T-helper 2 cell treated with Interferon-gamma antibody and Interleukin-4, amounts not matched to agents 5 μg/mL and 100 μg/mL, for 36 hours (primary cell): ENCODE results near the gene ARID5B.
"Not testable (repeated sequence)": the region's sequence is repeated elsewhere in the genome, so short reads cannot be mapped to it uniquely, and the experiment has no call there.

Source experiments
- DNase-seq: peaks from one replicate; pipeline ENCODE4 v3.0.0; 2021; ENCODE audit warnings: low spot score
- H3K27ac Mint-ChIP-seq: one replicate; pipeline ENCODE4 v1.8.0; 2021; ENCODE audit warnings: mild to moderate bottlenecking, mixed read lengths
- H3K27me3 Mint-ChIP-seq: one replicate; pipeline ENCODE4 v1.8.0; 2021; ENCODE audit warnings: low read depth, mixed read lengths
- H3K36me3 Mint-ChIP-seq: one replicate; pipeline ENCODE4 v1.8.0; 2021; ENCODE audit warnings: low read depth, mixed read lengths
- H3K4me1 Mint-ChIP-seq: one replicate; pipeline ENCODE4 v1.8.0; 2021; ENCODE audit warnings: low read depth, mixed read lengths
- H3K4me3 Mint-ChIP-seq: one replicate; pipeline ENCODE4 v1.8.0; 2022; ENCODE audit warnings: mild to moderate bottlenecking, moderate library complexity, mixed read lengths
- H3K9me3 Mint-ChIP-seq: one replicate; pipeline ENCODE4 v1.8.0; 2021; ENCODE audit warnings: mixed read lengths

ARID5B gene

GRCh38 chr10:61900829-61901792 is at the start of gene ARID5B:
ARID5B (plus strand) TSS chr10:61901699; CDS start chr10:61901710, 11 bp downstream.
- H3K4me1 Mint-ChIP-seq: peaks cover 49% of the 10 kb centered on the region
- H3K27me3 Mint-ChIP-seq: no peaks in the 10 kb centered on the region
- H3K4me3 Mint-ChIP-seq: peak within 1 kb of the TSS; percentile 94
- peak within 1 kb of the TSS; percentile 98 for H3K27ac Mint-ChIP-seq
- peak; percentile 49 for DNase-seq
- H3K36me3 Mint-ChIP-seq: peaks cover 12% of the 10 kb centered on the region
- no peaks in the 10 kb centered on the region for H3K9me3 Mint-ChIP-seq

- Mint-ChIP-seq H3K4me1 (peaks cover 2% of the 10 kb centered on the region), H3K27ac (no peak overlapping the region), H3K4me3 (no peak overlapping the region), H3K36me3 (no peaks in the 10 kb centered on the region), H3K9me3 (no peaks in the 10 kb centered on the region), H3K27me3 (peaks cover 2% of the 10 kb centered on the region)
- no peak for DNase-seq
Measured at GRCh38 chr10:61852261-61852660, 49.2 kb upstream of the ARID5B start.

- Mint-ChIP-seq H3K9me3 (no peaks in the 10 kb centered on the region), H3K4me1 (no peaks in the 10 kb centered on the region), H3K36me3 (no peaks in the 10 kb centered on the region), H3K4me3 (no peak overlapping the region), H3K27ac (no peak overlapping the region), H3K27me3 (peaks cover 2% of the 10 kb centered on the region)
- DNase-seq: no peak
Measured at GRCh38 chr10:61855771-61856170, 45.7 kb upstream of the ARID5B start.

- Mint-ChIP-seq H3K9me3 (no peaks in the 10 kb centered on the region), H3K4me1 (peaks cover 1% of the 10 kb centered on the region), H3K27me3 (no peaks in the 10 kb centered on the region), H3K27ac (no peak overlapping the region), H3K36me3 (no peaks in the 10 kb centered on the region), H3K4me3 (no peak overlapping the region)
- DNase-seq: no peak
Measured at GRCh38 chr10:61857746-61858145, 43.8 kb upstream of the ARID5B start.

GRCh38 chr10:61859786-61860185 is 41.7 kb upstream of the ARID5B start:
- Mint-ChIP-seq H3K27ac (no peak overlapping the region), H3K27me3 (no peaks in the 10 kb centered on the region), H3K9me3 (no peaks in the 10 kb centered on the region), H3K4me1 (peaks cover 1% of the 10 kb centered on the region), H3K36me3 (no peaks in the 10 kb centered on the region), H3K4me3 (no peak overlapping the region)
- no peak for DNase-seq

- Mint-ChIP-seq H3K36me3 (no peaks in the 10 kb centered on the region), H3K4me3 (no peak overlapping the region), H3K27ac (no peak overlapping the region), H3K27me3 (no peaks in the 10 kb centered on the region), H3K9me3 (no peaks in the 10 kb centered on the region), H3K4me1 (peaks cover 1% of the 10 kb centered on the region)
- DNase-seq: no peak
Measured at GRCh38 chr10:61860964-61861758, 40.3 kb upstream of the ARID5B start.

GRCh38 chr10:61863981-61864380 is 37.5 kb upstream of the ARID5B start:
- DNase-seq: no peak
- peaks cover 8% of the 10 kb centered on the region for H3K4me1 Mint-ChIP-seq
- H3K27me3 Mint-ChIP-seq: no peaks in the 10 kb centered on the region
- H3K27ac Mint-ChIP-seq: no peak overlapping the region
- no peaks in the 10 kb centered on the region for H3K9me3 Mint-ChIP-seq
- H3K4me3 Mint-ChIP-seq: no peak overlapping the region
- no peaks in the 10 kb centered on the region for H3K36me3 Mint-ChIP-seq

- Mint-ChIP-seq H3K9me3 (no peaks in the 10 kb centered on the region), H3K27ac (no peak overlapping the region), H3K4me1 (peaks cover 7% of the 10 kb centered on the region), H3K27me3 (no peaks in the 10 kb centered on the region), H3K4me3 (no peak overlapping the region), H3K36me3 (no peaks in the 10 kb centered on the region)
- no peak for DNase-seq
Measured at GRCh38 chr10:61866700-61867368, 34.7 kb upstream of the ARID5B start.

- H3K9me3 Mint-ChIP-seq, DNase-seq, H3K36me3 Mint-ChIP-seq, H3K27ac Mint-ChIP-seq, H3K4me3 Mint-ChIP-seq, H3K27me3 Mint-ChIP-seq, H3K4me1 Mint-ChIP-seq: not testable (repeated sequence)
Measured at GRCh38 chr10:61867374-61867773, 34.1 kb upstream of the ARID5B start.

GRCh38 chr10:61867817-61868216 is 33.7 kb upstream of the ARID5B start:
- H3K4me3 Mint-ChIP-seq: peak overlapping the region; percentile 50
- not testable (repeated sequence) for H3K9me3 Mint-ChIP-seq, H3K4me1 Mint-ChIP-seq, H3K27ac Mint-ChIP-seq, H3K36me3 Mint-ChIP-seq, H3K27me3 Mint-ChIP-seq
- peak; percentile 32 for DNase-seq

GRCh38 chr10:61869041-61869675 is 32.3 kb upstream of the ARID5B start:
- peaks cover 7% of the 10 kb centered on the region for H3K27me3 Mint-ChIP-seq
- no peaks in the 10 kb centered on the region for H3K9me3 Mint-ChIP-seq
- no peaks in the 10 kb centered on the region for H3K36me3 Mint-ChIP-seq
- DNase-seq: no peak
- no peak overlapping the region for H3K4me3 Mint-ChIP-seq
- no peak overlapping the region for H3K27ac Mint-ChIP-seq
- H3K4me1 Mint-ChIP-seq: peaks cover 7% of the 10 kb centered on the region

GRCh38 chr10:61869774-61870525 is 31.5 kb upstream of the ARID5B start:
- no peaks in the 10 kb centered on the region for H3K9me3 Mint-ChIP-seq
- H3K27ac Mint-ChIP-seq: no peak overlapping the region
- peaks cover 7% of the 10 kb centered on the region for H3K4me1 Mint-ChIP-seq
- H3K27me3 Mint-ChIP-seq: peaks cover 12% of the 10 kb centered on the region
- DNase-seq: no peak
- no peak overlapping the region for H3K4me3 Mint-ChIP-seq
- H3K36me3 Mint-ChIP-seq: no peaks in the 10 kb centered on the region

- Mint-ChIP-seq H3K27ac (no peak overlapping the region), H3K4me3 (no peak overlapping the region), H3K9me3 (no peaks in the 10 kb centered on the region), H3K27me3 (peaks cover 14% of the 10 kb centered on the region), H3K4me1 (peaks cover 7% of the 10 kb centered on the region), H3K36me3 (no peaks in the 10 kb centered on the region)
- DNase-seq: no peak
Measured at GRCh38 chr10:61870526-61870895, 31.0 kb upstream of the ARID5B start.
